IMR-90 (cell line): ENCODE results near the gene MAP1LC3C. TPM values are rescaled to one million over a fixed set of nuclear protein-coding genes. Genes with fewer than 3 reads are reported as not detected.

Source experiments
- ATAC-seq: fragments of 200-7000 bp; cut with Tn5 transposase; 2 replicates; pipeline ENCODE4 v1.9.1; 2020; ENCODE audit warnings: low read depth, mild to moderate bottlenecking, moderate library complexity
- BruUV-seq: library from RNA; stranded (reverse); fragments of 400-500 nt; replicated peaks from 2 replicates; lab custom pipeline; 2021; lab: Mats Ljungman, UMichigan
- CTCF ChIA-PET: fragments of 300-600 bp; formaldehyde crosslinking; extraction: SDS; loops from one replicate; lab custom pipeline; 2021; ENCODE audit warnings: antibody characterized with exemption; lab: Yijun Ruan, JAX
- POLR2A ChIA-PET: fragments of 300-600 bp; sonication (Branson Sonifier 250); formaldehyde crosslinking; loops from one replicate; lab custom pipeline; 2022; ENCODE audit warnings: antibody characterized with exemption; ENCODE audit not compliant: unreplicated experiment; lab: Charles Lee
- DNase-seq: peaks from one replicate; pipeline ENCODE4 v3.0.0; 2013
- H2AFZ ChIP-seq: replicated peaks from 2 replicates; pipeline ENCODE3; 2013; ENCODE audit warnings: low read length, mild to moderate bottlenecking; ENCODE audit not compliant: poor library complexity
- H2AK5ac ChIP-seq: 2 replicates; pipeline ENCODE4 v1.6.1; 2013; ENCODE audit warnings: low read depth, low read length, inconsistent platforms
- H2AK9ac ChIP-seq: replicated peaks from 2 replicates; pipeline ENCODE3; 2013; ENCODE audit warnings: mild to moderate bottlenecking, low read depth, low read length, moderate library complexity; ENCODE audit not compliant: poor library complexity
- H2BK120ac ChIP-seq: 2 replicates; pipeline ENCODE4 v1.6.1; 2013; ENCODE audit warnings: low read depth, low read length, inconsistent platforms
- H2BK15ac ChIP-seq: 3 replicates; pipeline ENCODE4 v1.6.1; 2013; ENCODE audit warnings: low read depth, low read length, inconsistent platforms
- H2BK20ac ChIP-seq: 2 replicates; pipeline ENCODE4 v1.6.1; 2013; ENCODE audit warnings: low read depth, mild to moderate bottlenecking, inconsistent platforms, low read length, moderate library complexity
- H2BK5ac ChIP-seq: 2 replicates; pipeline ENCODE4 v1.6.1; 2013; ENCODE audit warnings: mild to moderate bottlenecking, low read depth, low read length, inconsistent platforms; ENCODE audit not compliant: poor library complexity, severe bottlenecking
- H3K14ac ChIP-seq: replicated peaks from 2 replicates; pipeline ENCODE4 v1.6.1; 2013; ENCODE audit warnings: low read depth, low read length, inconsistent platforms
- H3K18ac ChIP-seq: 2 replicates; pipeline ENCODE4 v1.6.1; 2013; ENCODE audit warnings: low read depth, low read length, control low read depth
- H3K23ac ChIP-seq: 2 replicates; pipeline ENCODE4 v1.6.1; 2013; ENCODE audit warnings: low read depth, low read length, inconsistent platforms
- H3K27ac ChIP-seq: 2 replicates; pipeline ENCODE4 v1.5.1; 2013; ENCODE audit warnings: mild to moderate bottlenecking, control low read depth, low read length; ENCODE audit not compliant: insufficient read depth
- H3K27me3 ChIP-seq: 2 replicates; pipeline ENCODE4 v1.6.1; 2013; ENCODE audit warnings: low read length; ENCODE audit not compliant: control insufficient read depth, insufficient read depth
- H3K36me3 ChIP-seq: 2 replicates; pipeline ENCODE4 v1.6.1; 2013; ENCODE audit warnings: low read length, mixed read lengths; ENCODE audit not compliant: control insufficient read depth, insufficient read depth
- H3K4ac ChIP-seq: 2 replicates; pipeline ENCODE4 v1.6.1; 2013; ENCODE audit warnings: low read depth, low read length, inconsistent platforms
- H3K4me1 ChIP-seq: 2 replicates; pipeline ENCODE4 v1.6.1; 2013; ENCODE audit warnings: low read length, mixed read lengths; ENCODE audit not compliant: control insufficient read depth, insufficient read depth
- H3K4me2 ChIP-seq: 2 replicates; pipeline ENCODE4 v1.6.1; 2013; ENCODE audit warnings: low read depth, mild to moderate bottlenecking, control low read depth, low read length, moderate library complexity
- H3K4me3 ChIP-seq: 2 replicates; pipeline ENCODE4 v1.5.1; 2013; ENCODE audit warnings: low read depth, mild to moderate bottlenecking, control low read depth, low read length, moderate library complexity; ENCODE audit not compliant: insufficient read depth
- H3K56ac ChIP-seq: 2 replicates; pipeline ENCODE4 v1.6.1; 2013; ENCODE audit warnings: low read length, inconsistent platforms; ENCODE audit not compliant: insufficient read depth; ENCODE audit errors: extremely low read depth
- H3K79me1 ChIP-seq, 2 experiments: 2 replicates each; pipeline ENCODE4 v1.6.1; 2013; ENCODE audit warnings: low read length in 2 of 2, inconsistent platforms in 1 of 2, low read depth in 1 of 2
- H3K9ac ChIP-seq: 2 replicates; pipeline ENCODE4 v1.6.1; 2013; ENCODE audit warnings: low read depth, low read length, control low read depth
- H3K9me1 ChIP-seq: 2 replicates; pipeline ENCODE4 v1.6.1; 2013; ENCODE audit warnings: low read length, inconsistent platforms; ENCODE audit not compliant: insufficient read depth
- H3K9me3 ChIP-seq: 2 replicates; pipeline ENCODE4 v1.6.1; 2013; ENCODE audit warnings: low read length; ENCODE audit not compliant: control insufficient read depth, insufficient read depth
- H4K20me1 ChIP-seq: 2 replicates; pipeline ENCODE4 v1.6.1; 2013; ENCODE audit warnings: low read length, inconsistent platforms; ENCODE audit not compliant: insufficient read depth
- H4K5ac ChIP-seq: 2 replicates; pipeline ENCODE4 v1.6.1; 2013; ENCODE audit warnings: mild to moderate bottlenecking, low read depth, low read length, control low read depth
- H4K8ac ChIP-seq, 2 experiments: 2 replicates each; pipeline ENCODE4 v1.6.1; 2013; ENCODE audit warnings: low read depth in 2 of 2, low read length in 2 of 2, control low read depth in 1 of 2, inconsistent platforms in 1 of 2
- H4K91ac ChIP-seq: 2 replicates; pipeline ENCODE4 v1.6.1; 2013; ENCODE audit warnings: low read depth, low read length, inconsistent platforms; ENCODE audit not compliant: insufficient read depth
- CEBPB ChIP-seq: IDR thresholded peaks from 2 replicates; pipeline ENCODE4 v1.6.1; 2012; ENCODE audit warnings: low read depth, low read length, improper control_type of control experiment
- dilution Hi-C: fragments of 300-500 bp; cut with HindIII; formaldehyde crosslinking; loops from one replicate; pipeline ENCODE4 v1.14.3; 2018; ENCODE audit warnings: low sequenced_read_pairs; ENCODE audit not compliant: unreplicated experiment
- in situ Hi-C: fragments of 300-500 bp; cut with MboI; formaldehyde crosslinking; loops from 3 replicates; pipeline ENCODE4 v1.14.3; 2019; ENCODE audit warnings: low sequenced_read_pairs, inconsistent platforms, mixed read lengths
- intact Hi-C: fragments of 100-400 bp; cut with micrococcal nuclease; formaldehyde crosslinking; loops from 2 replicates; pipeline ENCODE4 v1.10.0; 2022
- polyA plus RNA-seq, 3 experiments: library from polyadenylated mRNA; depleted of rRNA; stranded (reverse); fragments of >200 nt; gene quantifications; 2 replicates each; pipeline ENCODE4 v1.2.3, GENCODE V29; 2012; ENCODE audit warnings: low replicate concordance in 1 of 3
- total RNA-seq: library from RNA; depleted of rRNA; stranded (reverse); fragments of >200 nt; gene quantifications from 2 replicates; pipeline ENCODE4 v1.2.3, GENCODE V29; 2012
- TF ChIP-seq, protein P1 (sequence below): fragments of 150-350 bp; IDR thresholded peaks from 2 replicates; pipeline ENCODE4 v1.6.1; 2017; ENCODE audit warnings: mild to moderate bottlenecking, antibody characterized with exemption, low read length, low read depth

The MAP1LC3C gene
- total and polyA plus RNA-seq, 2 of the 4 experiments (the other 2 are of a cell fraction): under 0.01 TPM; not detected in 1

DNA sequence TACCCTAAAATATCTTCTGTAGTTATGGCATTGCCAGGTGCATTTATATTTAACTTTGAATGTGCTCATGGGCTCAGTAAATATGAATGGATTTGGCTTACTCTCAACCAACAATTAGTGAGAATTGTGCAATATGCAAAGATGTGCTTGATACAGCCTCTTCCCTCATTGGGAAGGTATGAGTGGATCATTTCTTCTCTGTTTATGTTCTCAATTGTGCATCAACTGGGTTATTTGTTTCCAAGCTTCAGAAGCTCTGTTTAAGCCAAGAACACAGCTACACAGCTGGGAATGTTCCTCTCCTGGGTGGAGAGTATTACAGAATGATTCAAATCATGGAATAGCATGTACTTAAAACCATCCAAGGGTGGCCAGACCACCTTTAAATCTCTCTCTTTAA is 17.6 kb upstream of the MAP1LC3C start:
- no peak overlapping the region for H3K23ac ChIP-seq

More for the DNA sequence above, 17.6 kb upstream of the MAP1LC3C start:
- no peak overlapping the region for H3K56ac ChIP-seq
- H2AK5ac ChIP-seq: no peak overlapping the region
- DNase-seq: no peak
- TF ChIP-seq, protein P1, sequence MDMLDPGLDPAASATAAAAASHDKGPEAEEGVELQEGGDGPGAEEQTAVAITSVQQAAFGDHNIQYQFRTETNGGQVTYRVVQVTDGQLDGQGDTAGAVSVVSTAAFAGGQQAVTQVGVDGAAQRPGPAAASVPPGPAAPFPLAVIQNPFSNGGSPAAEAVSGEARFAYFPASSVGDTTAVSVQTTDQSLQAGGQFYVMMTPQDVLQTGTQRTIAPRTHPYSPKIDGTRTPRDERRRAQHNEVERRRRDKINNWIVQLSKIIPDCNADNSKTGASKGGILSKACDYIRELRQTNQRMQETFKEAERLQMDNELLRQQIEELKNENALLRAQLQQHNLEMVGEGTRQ: no peak
- TF ChIP-seq CEBPB: 0 out of 2 replicates have a peak, but pooled peaks have one; percentile 45
- no peaks in the 10 kb centered on the region for H3K79me1 ChIP-seq
- H3K4ac ChIP-seq: no peak overlapping the region
- no peak overlapping the region for H4K91ac ChIP-seq
- no TSS peak for BruUV-seq
- dilution Hi-C loops (no loop called here), intact Hi-C loops (loop anchor here (5.0 kb wide), 1 partner anchor 484 kb away; the partner anchor contains the start of gene KMO), in situ Hi-C loops (loop anchor here (10.0 kb wide), 1 partner anchor 1308 kb away; no protein-coding TSS in a partner anchor)
- no peaks in the 10 kb centered on the region for H3K36me3 ChIP-seq
- ChIA-PET POLR2A (no interaction called here), CTCF (no interaction called here)
- no peak overlapping the region for H3K18ac ChIP-seq
- no peaks in the 10 kb centered on the region for H3K4me1 ChIP-seq
- no peak overlapping the region for H3K4me2 ChIP-seq
- no peak overlapping the region for H3K27ac ChIP-seq
- H4K8ac ChIP-seq: no peak overlapping the region
- no peaks in the 10 kb centered on the region for H3K27me3 ChIP-seq
- no peak overlapping the region for H2BK5ac ChIP-seq
- no peak overlapping the region for H2AK9ac ChIP-seq
- H3K4me3 ChIP-seq: no peak overlapping the region
- no peak overlapping the region for H3K14ac ChIP-seq
- H2AFZ ChIP-seq: no peak overlapping the region
- no peaks in the 10 kb centered on the region for H4K20me1 ChIP-seq
- H3K9me3 ChIP-seq: no peaks in the 10 kb centered on the region
- H3K9me1 ChIP-seq: no peaks in the 10 kb centered on the region
- H4K5ac ChIP-seq: no peak overlapping the region
- ATAC-seq: no peak
- no peak overlapping the region for H2BK20ac ChIP-seq
- H3K9ac ChIP-seq: no peak overlapping the region
- no peak overlapping the region for H2BK15ac ChIP-seq
- H2BK120ac ChIP-seq: no peak overlapping the region
